Stomach (tissue), 9 donors: ENCODE data around the gene TMEM225B. TPM values are rescaled to one million over a fixed set of nuclear protein-coding genes. Genes with fewer than 3 reads are reported as not detected.

Source experiments
- DNase-seq, 2 donors: peaks; one replicate each; pipeline versions ENCODE4 v3.0.0 to v3.0.0-alpha.2; 2013 to 2019
- H3K27ac ChIP-seq, 5 donors: fragments of 200-600 bp in 4 of 5; sonication (generic) in 4 of 5; one replicate each; pipeline ENCODE4 v1.5.1; 2013 to 2019; ENCODE audit warnings: mild to moderate bottlenecking in 1 of 5, moderate library complexity in 1 of 5
- H3K27me3 ChIP-seq, 3 donors: fragments of 200-600 bp; sonication (generic); one replicate each; pipeline ENCODE4 v1.5.1; 2017 to 2019; ENCODE audit warnings: mixed run types in 1 of 3
- H3K36me3 ChIP-seq, 4 donors: fragments of 200-600 bp; sonication (generic); 1 replicate in 3 of 4; 2 replicates in 1 of 4; pipeline ENCODE4 v1.5.1; 2016 to 2019
- H3K4me1 ChIP-seq, 4 donors: fragments of 200-600 bp; sonication (generic); one replicate each; pipeline ENCODE4 v1.5.1; 2016 to 2019
- H3K4me3 ChIP-seq, 4 donors: fragments of 200-600 bp; sonication (generic) in 3 of 4; one replicate each; pipeline ENCODE4 v1.5.1; 2016 to 2019; ENCODE audit warnings: mild to moderate bottlenecking in 1 of 4
- H3K9me3 ChIP-seq, 4 donors: fragments of 200-600 bp; sonication (generic); one replicate each; pipeline ENCODE4 v1.5.1; 2016 to 2019
- EP300 ChIP-seq: sonication (generic); formaldehyde crosslinking; IDR thresholded peaks from one replicate; pipeline ENCODE4 v1.6.1; 2017; ENCODE audit warnings: antibody characterized with exemption
- POLR2A ChIP-seq, 4 donors: fragments of 450-650 bp; IDR thresholded peaks; one replicate each; pipeline ENCODE4 v1.6.1; 2016; ENCODE audit warnings: antibody characterized with exemption in 4 of 4, control low read depth in 2 of 4, mild to moderate bottlenecking in 1 of 4, moderate library complexity in 1 of 4
- POLR2AphosphoS5 ChIP-seq, 3 donors: sonication (generic); formaldehyde crosslinking; IDR thresholded peaks; one replicate each; pipeline ENCODE4 v1.6.1; 2016; ENCODE audit warnings: antibody characterized with exemption in 3 of 3
- WGBS, 5 donors: extraction: QIAGEN DNeasy Blood & Tissue Kit in 3 of 5; methylation state at CpG; one replicate each; pipeline versions ENCODE4 v1.1.5 to v1.1.7; 2013 to 2018; 5-methylcytosine and 5-hydroxymethylcytosine counted together
- intact Hi-C: fragments of 100-400 bp; cut with DNase I; formaldehyde crosslinking; loops from one replicate; pipeline ENCODE4 v1.15.1; 2023; ENCODE audit warnings: low total_unique reads
- polyA plus RNA-seq, 3 donors: library from polyadenylated mRNA; stranded (reverse); fragments of 200-250 nt; gene quantifications; one replicate each; pipeline ENCODE4 v1.2.3, GENCODE V29; 2013
- total RNA-seq, 5 donors: library from RNA; depleted of rRNA; stranded (reverse); fragments of >200 nt; gene quantifications; one replicate each; pipeline versions ENCODE4 v1.1.0 to v1.2.3, GENCODE V29; 2014 to 2016
- TF ChIP-seq, protein P1 (sequence below), 7 experiments: fragments of 450-650 bp in 4 of 7; fragments of 200-600 bp in 3 of 7; sonication (generic) in 3 of 7; IDR thresholded peaks; one replicate each; pipeline ENCODE4 v1.5.1; 2016 to 2019; ENCODE audit warnings: antibody characterized with exemption in 7 of 7, control low read depth in 2 of 7, mild to moderate bottlenecking in 1 of 7
- donor health status: healthy with polysubstance abuse.
- donor health status: Bipolar disorder and iron deficiency.
- donor health status: healthy.

The TMEM225B gene
- total and polyA plus RNA-seq, 8 donors = 0.73 to 4.3 (median 0.98) TPM; not detected in 4

DNA sequence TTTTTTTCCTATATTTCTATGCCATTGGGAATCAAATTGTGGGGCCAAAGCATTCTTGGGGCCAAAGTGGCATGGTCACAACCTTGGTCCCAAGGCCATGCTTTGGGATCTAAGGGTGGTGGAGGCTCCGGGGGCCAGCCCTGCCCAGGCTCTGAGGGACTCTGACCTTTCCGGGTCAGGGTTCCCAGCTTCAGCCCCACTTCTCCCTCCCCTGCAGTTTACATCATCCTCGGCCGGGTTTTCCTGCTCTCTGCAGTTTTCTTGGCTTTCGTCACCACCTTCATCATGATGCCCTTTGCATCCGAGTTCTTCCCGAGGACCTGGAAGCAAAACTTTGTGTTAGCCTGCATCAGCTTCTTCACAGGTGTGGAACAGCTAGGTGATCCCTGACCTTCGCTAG, 8.5 kb downstream of the TMEM225B start:
- H3K36me3 ChIP-seq = no peaks in the 10 kb centered on the region
- no peak for TF ChIP-seq POLR2AphosphoS5 (IDR thresholded peaks at IDR 0.05)
- TF ChIP-seq POLR2A (IDR thresholded peaks at IDR 0.05) = no peak
- TF ChIP-seq, protein P1, sequence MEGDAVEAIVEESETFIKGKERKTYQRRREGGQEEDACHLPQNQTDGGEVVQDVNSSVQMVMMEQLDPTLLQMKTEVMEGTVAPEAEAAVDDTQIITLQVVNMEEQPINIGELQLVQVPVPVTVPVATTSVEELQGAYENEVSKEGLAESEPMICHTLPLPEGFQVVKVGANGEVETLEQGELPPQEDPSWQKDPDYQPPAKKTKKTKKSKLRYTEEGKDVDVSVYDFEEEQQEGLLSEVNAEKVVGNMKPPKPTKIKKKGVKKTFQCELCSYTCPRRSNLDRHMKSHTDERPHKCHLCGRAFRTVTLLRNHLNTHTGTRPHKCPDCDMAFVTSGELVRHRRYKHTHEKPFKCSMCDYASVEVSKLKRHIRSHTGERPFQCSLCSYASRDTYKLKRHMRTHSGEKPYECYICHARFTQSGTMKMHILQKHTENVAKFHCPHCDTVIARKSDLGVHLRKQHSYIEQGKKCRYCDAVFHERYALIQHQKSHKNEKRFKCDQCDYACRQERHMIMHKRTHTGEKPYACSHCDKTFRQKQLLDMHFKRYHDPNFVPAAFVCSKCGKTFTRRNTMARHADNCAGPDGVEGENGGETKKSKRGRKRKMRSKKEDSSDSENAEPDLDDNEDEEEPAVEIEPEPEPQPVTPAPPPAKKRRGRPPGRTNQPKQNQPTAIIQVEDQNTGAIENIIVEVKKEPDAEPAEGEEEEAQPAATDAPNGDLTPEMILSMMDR (IDR thresholded peaks at IDR 0.05) = no peak
- TF ChIP-seq EP300 = no peak
- no peak for DNase-seq
- H3K4me1 ChIP-seq = no peaks in the 10 kb centered on the region
- no peaks in the 10 kb centered on the region for H3K9me3 ChIP-seq
- no peak overlapping the region for H3K4me3 ChIP-seq
- intact Hi-C loops = no loop called here
- H3K27ac ChIP-seq = no peak overlapping the region
- peaks cover 0 to 12% (median 0%) of the 10 kb centered on the region in 3 donors for H3K27me3 ChIP-seq
- WGBS, 5 donors = 67 to 77% (median 75%) methylated on average over 8 of the region's 8 CpGs

DNA sequence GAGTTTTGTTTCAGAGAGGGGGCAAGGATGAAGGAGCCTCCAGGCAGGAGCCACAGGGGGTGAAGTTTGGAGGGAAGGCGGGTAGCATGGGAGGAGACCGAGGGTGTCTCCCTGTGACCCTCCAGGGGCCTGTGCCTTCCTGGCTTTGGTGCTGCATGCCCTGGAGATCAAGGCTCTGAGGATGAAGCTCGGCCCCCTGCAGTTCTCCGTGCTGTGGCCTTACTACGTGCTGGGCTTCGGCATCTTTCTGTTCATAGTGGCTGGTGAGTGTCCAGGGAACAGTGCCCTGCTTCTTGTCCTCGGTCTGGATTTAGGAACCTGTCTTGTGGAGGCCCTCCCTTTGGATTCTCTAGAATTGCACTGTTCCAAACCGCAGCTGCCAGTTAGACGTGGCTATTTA, 9.5 kb downstream of the TMEM225B start:
- TF ChIP-seq POLR2A (IDR thresholded peaks at IDR 0.05) = no peak
- TF ChIP-seq, protein P1 (IDR thresholded peaks at IDR 0.05) = no peak
- no peak for TF ChIP-seq EP300
- no peak for TF ChIP-seq POLR2AphosphoS5 (IDR thresholded peaks at IDR 0.05)
- 73 to 83% (median 79%) methylated on average over 5 to 9 of the region's 9 CpGs for WGBS, 5 donors
- no peak for DNase-seq
- Histone ChIP-seq H3K27ac (no peak overlapping the region), H3K27me3 (peaks cover 0 to 12% (median 0%) of the 10 kb centered on the region in 3 donors), H3K4me1 (no peaks in the 10 kb centered on the region), H3K36me3 (no peaks in the 10 kb centered on the region), H3K9me3 (no peaks in the 10 kb centered on the region), H3K4me3 (no peak overlapping the region)
- intact Hi-C loops = no loop called here

DNA sequence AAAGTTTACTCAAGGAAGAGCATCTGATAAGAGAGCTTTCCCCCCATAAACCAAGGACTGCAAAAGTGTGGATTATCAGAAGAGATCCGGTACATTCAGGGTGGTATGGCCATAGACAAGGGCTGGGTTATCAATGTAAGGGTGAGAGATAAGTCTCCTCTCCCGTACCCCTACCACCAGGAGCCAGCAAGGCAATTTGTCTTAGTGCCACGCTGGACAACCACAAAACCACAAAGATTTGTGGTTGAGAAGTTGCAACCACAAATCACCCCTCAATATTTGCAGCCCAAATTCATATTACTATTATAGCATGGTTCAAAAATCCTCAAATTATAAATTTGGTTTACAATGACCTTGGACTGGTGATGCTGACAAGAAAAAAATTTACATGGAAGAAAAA, 16.4 kb downstream of the TMEM225B start:
- no peak for DNase-seq
- peaks cover 5 to 15% (median 12%) of the 10 kb centered on the region in 4 donors for H3K36me3 ChIP-seq
- H3K4me1 ChIP-seq = peaks cover 8 to 27% (median 18%) of the 10 kb centered on the region in 4 donors
- intact Hi-C loops = no loop called here
- no peak overlapping the region for H3K27ac ChIP-seq
- no peaks in the 10 kb centered on the region for H3K27me3 ChIP-seq
- TF ChIP-seq POLR2A (IDR thresholded peaks at IDR 0.05) (no peak), POLR2AphosphoS5 (IDR thresholded peaks at IDR 0.05) (no peak), EP300 (no peak)
- TF ChIP-seq, protein P1 (IDR thresholded peaks at IDR 0.05) = no peak
- no peak overlapping the region for H3K4me3 ChIP-seq
- no peaks in the 10 kb centered on the region for H3K9me3 ChIP-seq
- 56 to 73% (median 68%) methylated on average over 3 of the region's 3 CpGs for WGBS, 5 donors

DNA sequence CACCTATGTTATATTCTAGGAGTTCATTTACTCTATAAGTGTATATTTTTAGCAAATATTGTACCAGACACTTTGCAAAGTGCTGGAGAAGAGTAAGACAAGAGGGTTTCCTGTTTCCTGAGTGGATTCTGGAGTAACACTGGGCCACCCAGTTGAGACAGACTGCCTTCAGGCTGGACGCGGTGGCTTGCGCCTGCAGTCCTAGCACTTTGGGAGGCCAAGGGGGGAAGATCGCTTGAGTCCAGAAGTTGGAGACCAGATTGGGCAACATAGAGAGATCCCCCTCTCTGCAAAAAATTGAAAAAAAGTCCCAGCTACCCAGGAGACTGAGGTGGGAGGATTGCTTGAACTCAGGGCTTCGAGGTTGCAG, 17.9 kb downstream of the TMEM225B start:
- no peaks in the 10 kb centered on the region for H3K27me3 ChIP-seq
- intact Hi-C loops = no loop called here
- TF ChIP-seq POLR2AphosphoS5 (IDR thresholded peaks at IDR 0.05) = no peak
- no peak for TF ChIP-seq POLR2A (IDR thresholded peaks at IDR 0.05)
- no peak for TF ChIP-seq EP300
- TF ChIP-seq, protein P1 (IDR thresholded peaks at IDR 0.05) = no peak
- peak overlapping the region in 4 of 5 donors; percentile 84 to 89 (median 88) for H3K27ac ChIP-seq
- WGBS, 5 donors = 86 to 96% (median 90%) methylated on average over 5 of the region's 5 CpGs
- peak overlapping the region; percentile 83 to 97 (median 94) for H3K4me3 ChIP-seq
- H3K4me1 ChIP-seq = peaks cover 8 to 27% (median 18%) of the 10 kb centered on the region in 4 donors
- no peak for DNase-seq
- no peaks in the 10 kb centered on the region for H3K9me3 ChIP-seq
- peaks cover 20 to 30% (median 27%) of the 10 kb centered on the region in 4 donors for H3K36me3 ChIP-seq
